SK-N-SH (cell line): ENCODE results near the gene S100A6. TPM values are rescaled to one million over a fixed set of nuclear protein-coding genes. Genes with fewer than 3 reads are reported as not detected.

ENCODE experiments used
- CTCF ChIA-PET: fragments of 300-600, 350-600 bp; formaldehyde crosslinking; extraction: SDS; loops from one replicate; lab custom pipeline; 2021; lab: Yijun Ruan, JAX
- POLR2A ChIA-PET: fragments of 350-600 bp; sonication (Branson Sonifier 250); formaldehyde crosslinking; extraction: SDS; loops from one replicate; lab custom pipeline; 2020; ENCODE audit warnings: antibody characterized with exemption, inconsistent platforms; lab: Yijun Ruan, JAX
- DNase-seq: peaks from one replicate; pipeline ENCODE4 v3.0.0; 2012
- H2AFZ ChIP-seq: fragments of 200-600 bp; sonication (generic); 2 replicates; pipeline ENCODE4 v1.8.1; 2016; ENCODE audit warnings: antibody characterized with exemption, mild to moderate bottlenecking, low read depth
- H3F3A ChIP-seq: fragments of 200-600 bp; sonication (generic); replicated peaks from 2 replicates; pipeline ENCODE3; 2016; ENCODE audit warnings: antibody characterized with exemption, mild to moderate bottlenecking; ENCODE audit not compliant: insufficient read depth
- H3K27ac ChIP-seq, 2 experiments: fragments of 200-500 bp in 1 of 2; fragments of 200-600 bp in 1 of 2; sonication (Bioruptor generic) in 1 of 2; sonication (generic), shearing (Covaris generic) in 1 of 2; 2 replicates each; pipeline versions ENCODE4 v1.5.1 to v1.6.1; 2014 to 2016; ENCODE audit warnings: low read depth in 2 of 2, inconsistent platforms in 1 of 2, low read length in 1 of 2, mild to moderate bottlenecking in 1 of 2, mixed read lengths in 1 of 2
- H3K27me3 ChIP-seq: fragments of 200-600 bp; sonication (generic), shearing (Covaris generic); 2 replicates; pipeline ENCODE4 v1.6.1; 2016; ENCODE audit warnings: mixed run types; ENCODE audit not compliant: insufficient read depth
- H3K36me3 ChIP-seq, 2 experiments: fragments of 200-500 bp in 1 of 2; fragments of 200-600 bp in 1 of 2; sonication (Bioruptor generic) in 1 of 2; sonication (generic) in 1 of 2; replicated peaks in 1 of 2; 2 replicates each; pipeline versions ENCODE3 to v1.5.1; 2014 to 2016; ENCODE audit warnings: low read length in 1 of 2, mild to moderate bottlenecking in 1 of 2; ENCODE audit not compliant: insufficient read depth in 2 of 2, control insufficient read depth in 1 of 2
- H3K4me1 ChIP-seq, 2 experiments: fragments of 200-500 bp in 1 of 2; fragments of 200-600 bp in 1 of 2; sonication (Bioruptor generic) in 1 of 2; sonication (generic), shearing (Covaris generic) in 1 of 2; 2 replicates each; pipeline versions ENCODE4 v1.5.1 to v1.6.1; 2014 to 2016; ENCODE audit warnings: low read depth in 1 of 2, low read length in 1 of 2, mixed run types in 1 of 2; ENCODE audit not compliant: insufficient read depth in 2 of 2, control insufficient read depth in 1 of 2
- H3K4me2 ChIP-seq: fragments of 200-600 bp; sonication (generic), shearing (Covaris generic); 2 replicates; pipeline ENCODE4 v1.6.1; 2017; ENCODE audit warnings: mixed run types
- H3K4me3 ChIP-seq, 2 experiments: fragments of 200-500 bp in 1 of 2; fragments of 200-600 bp in 1 of 2; sonication (Bioruptor generic) in 1 of 2; sonication (generic), shearing (Covaris generic) in 1 of 2; 2 replicates each; pipeline versions ENCODE4 v1.5.1 to v1.8.1; 2014 to 2016; ENCODE audit warnings: low read depth in 2 of 2, inconsistent platforms in 1 of 2, low read length in 1 of 2, mild to moderate bottlenecking in 1 of 2, mixed read lengths in 1 of 2, moderate library complexity in 1 of 2
- H3K79me2 ChIP-seq: fragments of 200-600 bp; sonication (generic); 2 replicates; pipeline ENCODE4 v1.8.1; 2017; ENCODE audit warnings: mild to moderate bottlenecking; ENCODE audit not compliant: insufficient read depth
- H3K9ac ChIP-seq: fragments of 200-600 bp; sonication (generic); 2 replicates; pipeline ENCODE4 v1.6.1; 2017; ENCODE audit warnings: mixed run types
- H3K9me2 ChIP-seq: fragments of 200-600 bp; sonication (generic); 2 replicates; pipeline ENCODE4 v1.6.1; 2017; ENCODE audit warnings: mixed run types
- H3K9me3 ChIP-seq: fragments of 200-600 bp; sonication (generic); 2 replicates; pipeline ENCODE4 v1.6.1; 2017; ENCODE audit warnings: mixed run types, mild to moderate bottlenecking, moderate library complexity
- H4K20me1 ChIP-seq: fragments of 200-600 bp; sonication (generic); 2 replicates; pipeline ENCODE4 v1.6.1; 2017; ENCODE audit warnings: mild to moderate bottlenecking, mixed run types; ENCODE audit not compliant: insufficient read depth
- CHD2 ChIP-seq: fragments of 150-350 bp; IDR thresholded peaks from 2 replicates; pipeline ENCODE4 v1.6.1; 2018; ENCODE audit warnings: low read length; ENCODE audit not compliant: partially characterized antibody
- CTCF ChIP-seq: fragments of 200-600 bp; sonication (generic); IDR thresholded peaks from 2 replicates; pipeline ENCODE4 v1.6.1; 2017; ENCODE audit warnings: antibody characterized with exemption, mild to moderate bottlenecking, moderate library complexity
- EP300 ChIP-seq, 2 experiments: IDR thresholded peaks; 2 replicates each; pipeline versions ENCODE4 v1.4.0 to v1.6.1; 2012; ENCODE audit warnings: borderline replicate concordance in 1 of 2, low read depth in 1 of 2, low read length in 1 of 2
- EZH2phosphoT487 ChIP-seq: fragments of 200-600 bp; sonication (generic); IDR thresholded peaks from 2 replicates; pipeline ENCODE4 v1.6.1; 2017; ENCODE audit warnings: low read depth, mixed run types, mild to moderate bottlenecking, antibody characterized with exemption, moderate library complexity, borderline replicate concordance
- FOSL2 ChIP-seq: IDR thresholded peaks from 2 replicates; pipeline ENCODE4 v1.4.0; 2012; ENCODE audit warnings: low read depth, mild to moderate bottlenecking, moderate library complexity, borderline replicate concordance
- FOXJ3 ChIP-seq: sonication (generic); formaldehyde crosslinking; IDR thresholded peaks from 2 replicates; pipeline ENCODE4 v1.5.1; 2020; ENCODE audit warnings: mild to moderate bottlenecking, missing genetic modification reagents
- GATA2 ChIP-seq: sonication (generic); formaldehyde crosslinking; IDR thresholded peaks from 2 replicates; pipeline ENCODE4 v1.5.0; 2020; ENCODE audit warnings: mild to moderate bottlenecking, missing genetic modification reagents
- MAX ChIP-seq: IDR thresholded peaks from 2 replicates; pipeline ENCODE4 v1.4.0; 2012; ENCODE audit warnings: low read depth
- MEF2A ChIP-seq: IDR thresholded peaks from 2 replicates; pipeline ENCODE4 v1.4.0; 2012; ENCODE audit warnings: low read depth, borderline replicate concordance
- MXI1 ChIP-seq: IDR thresholded peaks from 2 replicates; pipeline ENCODE4 v1.6.1; 2012; ENCODE audit warnings: mild to moderate bottlenecking, low read depth, low read length, improper control_type of control experiment
- NFIC ChIP-seq: IDR thresholded peaks from 2 replicates; pipeline ENCODE4 v1.4.0; 2012; ENCODE audit warnings: borderline replicate concordance
- NRF1 ChIP-seq: IDR thresholded peaks from 2 replicates; pipeline ENCODE4 v1.6.1; 2012; ENCODE audit warnings: low read depth, mild to moderate bottlenecking, low read length
- PBX3 ChIP-seq: IDR thresholded peaks from 2 replicates; pipeline ENCODE4; 2012
- POLR2AphosphoS5 ChIP-seq: IDR thresholded peaks from 2 replicates; pipeline ENCODE4 v1.6.1; 2012; ENCODE audit warnings: low read depth, low read length
- RCOR1 ChIP-seq: fragments of 150-350 bp; IDR thresholded peaks from 2 replicates; pipeline ENCODE4 v1.6.1; 2017; ENCODE audit warnings: antibody characterized with exemption, low read length
- RXRA ChIP-seq: IDR thresholded peaks from 2 replicates; pipeline ENCODE4 v1.4.0; 2012; ENCODE audit warnings: low read depth, mild to moderate bottlenecking, borderline replicate concordance
- TAF1 ChIP-seq: IDR thresholded peaks from 2 replicates; pipeline ENCODE4 v1.6.1; 2012; ENCODE audit warnings: low read depth, mild to moderate bottlenecking, low read length, moderate library complexity, borderline replicate concordance
- TCF12 ChIP-seq: IDR thresholded peaks from 2 replicates; pipeline ENCODE4 v1.4.0; 2012
- TEAD4 ChIP-seq: IDR thresholded peaks from 2 replicates; pipeline ENCODE4 v1.4.0; 2012; ENCODE audit warnings: mild to moderate bottlenecking, borderline replicate concordance; ENCODE audit not compliant: insufficient read depth
- ZBTB33 ChIP-seq: IDR thresholded peaks from 2 replicates; pipeline ENCODE4 v1.4.0; 2012; ENCODE audit warnings: low read depth, borderline replicate concordance
- WGBS: methylation state at CpG from one replicate; pipeline ENCODE4 v1.1.6; 2017; ENCODE audit warnings: low lambda C conversion rate; 5-methylcytosine and 5-hydroxymethylcytosine counted together
- polyA plus RNA-seq, 3 experiments: library from polyadenylated mRNA; depleted of rRNA; stranded (reverse); fragments of >200 nt; gene quantifications; 2 replicates each; pipeline ENCODE4 v1.2.3, GENCODE V29; 2012

S100A6 gene
- polyA plus RNA-seq, 1 of the 3 experiments (the other 2 are of a cell fraction): 895 TPM

- H3F3A ChIP-seq: peaks cover 26% of the 10 kb centered on the region
- no peaks in the 10 kb centered on the region for H4K20me1 ChIP-seq
- H2AFZ ChIP-seq: no peak overlapping the region
- no peak for DNase-seq
- ChIA-PET CTCF (interaction anchor here (0.8 to 7.4 kb wide), 26 partner anchors 8 to 219 kb away, joined by 4 to 283 read pairs (median 8); partner anchors contain the start of genes CHTOP, S100A14, S100A16 and S100A6), POLR2A (interaction anchor here (2.1 kb wide), 1 partner anchor 62 kb away, joined by 12 read pairs; the partner anchor contains the start of gene CHTOP)
- WGBS: 86% methylated on average over 7 of the region's 7 CpGs
- H3K9ac ChIP-seq: no peak overlapping the region; the same call in 1 of the 2 replicates
- H3K4me2 ChIP-seq: no peak overlapping the region
- no peaks in the 10 kb centered on the region for H3K27me3 ChIP-seq
- H3K36me3 ChIP-seq: no peaks in the 10 kb centered on the region
- TF ChIP-seq RCOR1 (no peak), EP300 (IDR thresholded peaks at IDR 0.05; ENCODE audit: borderline replicate concordance in 1 of 2, low read depth in 1 of 2, low read length in 1 of 2) (no peak), ZBTB33 (no peak), TAF1 (no peak), RXRA (no peak), NRF1 (no peak), EZH2phosphoT487 (no peak), POLR2AphosphoS5 (no peak), CHD2 (no peak), TCF12 (no peak), MXI1 (no peak), GATA2 (CRISPR knock-in tag) (no peak), FOSL2 (no peak), CTCF (no peak), MEF2A (no peak), MAX (no peak), PBX3 (no peak), TEAD4 (no peak), FOXJ3 (no peak), NFIC (no peak)
- no peaks in the 10 kb centered on the region for H3K9me3 ChIP-seq
- no peak overlapping the region for H3K4me3 ChIP-seq
- H3K4me1 ChIP-seq: peaks cover 18 to 22% of the 10 kb centered on the region in 2 experiments
- H3K9me2 ChIP-seq: no peaks in the 10 kb centered on the region
- peak overlapping the region in 1 of 2 experiments; percentile 77; a peak in 1 of 4 replicates for H3K27ac ChIP-seq
- H3K79me2 ChIP-seq: no peaks in the 10 kb centered on the region
These were observed 35.9 kb upstream of the S100A6 start for GRCh38 chr1:153571706-153572105.
